HepG2 (cell line): Measurements from ENCODE around the gene CHMP5. TPM values are rescaled to one million over a fixed set of nuclear protein-coding genes. Genes with fewer than 3 reads are reported as not detected.

Source experiments
- CAMTA2 ChIP-seq: sonication (generic); formaldehyde crosslinking; IDR thresholded peaks from 2 replicates; pipeline ENCODE4 v1.4.0; 2020; ENCODE audit warnings: mild to moderate bottlenecking, missing genetic modification reagents, borderline replicate concordance
- DPF2 ChIP-seq: sonication (generic); formaldehyde crosslinking; IDR thresholded peaks from 2 replicates; pipeline ENCODE4 v1.4.0; 2020; ENCODE audit warnings: mild to moderate bottlenecking, low read depth, missing genetic modification reagents, borderline replicate concordance
- EP300 ChIP-seq, 3 experiments: sonication (generic) in 1 of 3; formaldehyde crosslinking in 1 of 3; IDR thresholded peaks; 2 replicates each; pipeline versions ENCODE4 v1.5.1 to v1.6.1; 2011 to 2020; ENCODE audit warnings: low read depth in 2 of 3, low read length in 2 of 3, borderline replicate concordance in 1 of 3, improper control_type of control experiment in 1 of 3, mild to moderate bottlenecking in 1 of 3, missing genetic modification reagents in 1 of 3, moderate library complexity in 1 of 3
- HDAC2 ChIP-seq: sonication (generic); formaldehyde crosslinking; IDR thresholded peaks from 2 replicates; pipeline ENCODE4 v1.4.0; 2020; ENCODE audit warnings: missing genetic modification reagents
- HNRNPL ChIP-seq: fragments of 200-400 bp; formaldehyde crosslinking; IDR thresholded peaks from 2 replicates; pipeline ENCODE4 v1.6.1; 2017; ENCODE audit warnings: mild to moderate bottlenecking, low read depth, low read length
- MTERF4 ChIP-seq: sonication (generic); formaldehyde crosslinking; IDR thresholded peaks from 2 replicates; pipeline ENCODE4 v1.8.0; 2023; ENCODE audit warnings: mild to moderate bottlenecking, missing genetic modification reagents
- PREB ChIP-seq: sonication (generic); formaldehyde crosslinking; IDR thresholded peaks from 2 replicates; pipeline ENCODE4 v1.4.0; 2020; ENCODE audit warnings: missing genetic modification reagents
- SOX6 ChIP-seq, 2 experiments: fragments of 450-650 bp in 1 of 2; sonication (generic) in 1 of 2; formaldehyde crosslinking in 1 of 2; IDR thresholded peaks; 2 replicates each; pipeline versions ENCODE4 v1.4.0 to v1.6.1; 2017 to 2020; ENCODE audit warnings: antibody characterized with exemption in 1 of 2, mild to moderate bottlenecking in 1 of 2, missing genetic modification reagents in 1 of 2
- TEAD3 ChIP-seq: optimal IDR thresholded peaks from 2 replicates; pipeline ENCODE3; 2016; ENCODE audit warnings: borderline replicate concordance
- ZBTB40 ChIP-seq, 2 experiments: fragments of 450-650 bp in 1 of 2; sonication (generic) in 1 of 2; formaldehyde crosslinking in 1 of 2; IDR thresholded peaks; 2 replicates each; pipeline versions ENCODE4 v1.6.1 to v1.8.0; 2016 to 2022; ENCODE audit warnings: antibody characterized with exemption in 1 of 2, mild to moderate bottlenecking in 1 of 2, missing genetic modification reagents in 1 of 2
- ZEB1 ChIP-seq: IDR thresholded peaks from 2 replicates; pipeline ENCODE4 v1.6.1; 2012; ENCODE audit warnings: mild to moderate bottlenecking, low read depth, inconsistent platforms; ENCODE audit not compliant: insufficient replicate concordance
- ZNF547 ChIP-seq: sonication (generic); formaldehyde crosslinking; IDR thresholded peaks from 2 replicates; pipeline ENCODE4 v1.5.1; 2020; ENCODE audit warnings: mild to moderate bottlenecking, missing genetic modification reagents
- ZNF569 ChIP-seq: sonication (generic); formaldehyde crosslinking; IDR thresholded peaks from 2 replicates; pipeline ENCODE4 v1.5.0; 2020; ENCODE audit warnings: mild to moderate bottlenecking, missing genetic modification reagents, moderate library complexity, borderline replicate concordance
- polyA plus RNA-seq, 8 experiments: library from polyadenylated mRNA; depleted of rRNA in 3 of 8; stranded (reverse) in 7 of 8; unstranded in 1 of 8; fragments of >200 nt; fragmentation: Illumina TruSeq in 4 of 8; extraction: Trizol in 4 of 8; gene quantifications; 2 replicates each; pipeline versions ENCODE4 v1.2.1 to v1.2.3, GENCODE V29; 2011 to 2016; ENCODE audit warnings: low read depth in 4 of 8, missing spikeins in 1 of 8, mixed read lengths in 1 of 8; ENCODE audit not compliant: insufficient read depth in 1 of 8
- total RNA-seq, 5 experiments: library from RNA; depleted of rRNA; stranded (reverse); fragments of >200 nt; fragmentation: Illumina TruSeq; extraction: Trizol; gene quantifications; 2 replicates each; pipeline ENCODE4 v1.2.3, GENCODE V29; 2016; ENCODE audit warnings: low read depth in 1 of 5
- TF ChIP-seq, protein P1 (sequence below): IDR thresholded peaks from 2 replicates; pipeline ENCODE4 v1.6.1; 2016; ENCODE audit warnings: missing biosample characterization, missing genetic modification reagents, low read depth

Gene CHMP5
- total and polyA plus RNA-seq, 2 of the 13 experiments (the other 11 are each of a cell fraction or from before 2014, with no cell fraction given): 46.0 to 57.3 TPM

GRCh38 chr9:33229359-33230114, 35.3 kb upstream of the CHMP5 start (continued):
- no peak for TF ChIP-seq SOX6 (IDR thresholded peaks at IDR 0.05)
- TF ChIP-seq SOX6 (CRISPR knock-in tag; IDR thresholded peaks at IDR 0.05): peak; percentile 53; the same call in 1 of the 2 replicates
- peak; percentile 44; the same call in 1 of the 2 replicates for TF ChIP-seq HDAC2
- no peak for TF ChIP-seq ZBTB40 (IDR thresholded peaks at IDR 0.05)
- TF ChIP-seq ZBTB40 (CRISPR knock-in tag; IDR thresholded peaks at IDR 0.05): no peak
- TF ChIP-seq, protein P1, sequence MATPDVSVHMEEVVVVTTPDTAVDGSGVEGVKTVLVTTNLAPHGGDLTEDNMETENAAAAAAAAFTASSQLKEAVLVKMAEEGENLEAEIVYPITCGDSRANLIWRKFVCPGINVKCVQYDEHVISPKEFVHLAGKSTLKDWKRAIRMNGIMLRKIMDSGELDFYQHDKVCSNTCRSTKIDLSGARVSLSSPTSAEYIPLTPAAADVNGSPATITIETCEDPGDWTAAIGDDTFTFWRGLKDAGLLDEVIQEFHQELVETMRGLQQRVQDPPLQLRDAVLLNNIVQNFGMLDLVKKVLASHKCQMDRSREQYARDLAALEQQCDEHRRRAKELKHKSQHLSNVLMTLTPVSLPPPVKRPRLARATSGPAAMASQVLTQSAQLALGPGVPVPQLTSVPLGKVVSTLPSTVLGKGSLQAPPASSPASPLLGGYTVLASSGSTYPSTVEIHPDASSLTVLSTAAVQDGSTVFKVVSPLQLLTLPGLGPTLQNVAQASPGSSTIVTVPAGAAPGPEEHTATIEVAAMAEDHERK (CRISPR knock-in tag): no peak
- TF ChIP-seq ZNF569 (CRISPR knock-in tag): no peak
- TF ChIP-seq HNRNPL: no peak
- TF ChIP-seq TEAD3 (CRISPR knock-in tag): peak; percentile 8
- 0 out of 4 replicates have a peak, but pooled peaks of 1 of the 2 experiments have one; percentile 17 for TF ChIP-seq EP300 (IDR thresholded peaks at IDR 0.05; ENCODE audit: low read depth in 2 of 2, low read length in 2 of 2)
- no peak for TF ChIP-seq EP300 (CRISPR knock-in tag; IDR thresholded peaks at IDR 0.05; ENCODE audit: borderline replicate concordance)
- peak; percentile 78 for TF ChIP-seq ZEB1
- no peak for TF ChIP-seq ZNF547 (CRISPR knock-in tag)
- TF ChIP-seq MTERF4 (CRISPR knock-in tag): 0 out of 2 replicates have a peak, but pooled peaks have one; percentile 26
- no peak for TF ChIP-seq CAMTA2 (CRISPR knock-in tag)
- TF ChIP-seq DPF2 (CRISPR knock-in tag): 0 out of 2 replicates have a peak, but pooled peaks have one; percentile 22
- TF ChIP-seq PREB (CRISPR knock-in tag): no peak
